Neutrophil (primary cell): ENCODE results near the gene TMEM198.

ENCODE experiments used
- H3K27ac ChIP-seq: fragments of 200-600 bp; sonication (generic); 2 replicates; pipeline ENCODE4 v1.5.1; 2016; ENCODE audit warnings: mild to moderate bottlenecking, moderate library complexity
- H3K27me3 ChIP-seq: fragments of 200-600 bp; sonication (generic); 2 replicates; pipeline ENCODE4 v1.6.0; 2016; ENCODE audit warnings: mild to moderate bottlenecking
- H3K36me3 ChIP-seq: fragments of 200-600 bp; sonication (generic); 2 replicates; pipeline ENCODE4 v1.5.1; 2017
- H3K4me1 ChIP-seq, 2 experiments: fragments of 200-600 bp in 1 of 2; sonication (generic) in 1 of 2; 1 replicate in 1 of 2; 2 replicates in 1 of 2; pipeline versions ENCODE4 v1.5.1 to v1.6.1; 2013 to 2016; ENCODE audit warnings: low read depth in 1 of 2, low read length in 1 of 2, mild to moderate bottlenecking in 1 of 2, moderate library complexity in 1 of 2; ENCODE audit not compliant: control insufficient read depth in 1 of 2, insufficient read depth in 1 of 2
- H3K4me3 ChIP-seq, 2 experiments: fragments of 200-600 bp in 1 of 2; sonication (generic) in 1 of 2; 1 replicate in 1 of 2; 2 replicates in 1 of 2; pipeline ENCODE4 v1.5.1; 2013 to 2016; ENCODE audit warnings: low read depth in 1 of 2, low read length in 1 of 2, mild to moderate bottlenecking in 1 of 2, moderate library complexity in 1 of 2
- H3K9me3 ChIP-seq: fragments of 200-600 bp; sonication (generic); 2 replicates; pipeline ENCODE4 v1.5.1; 2016
- CTCF ChIP-seq: fragments of 200-600 bp; sonication (generic); IDR thresholded peaks from 2 replicates; pipeline ENCODE4 v1.5.1; 2016; ENCODE audit warnings: antibody characterized with exemption

Gene TMEM198

DNA sequence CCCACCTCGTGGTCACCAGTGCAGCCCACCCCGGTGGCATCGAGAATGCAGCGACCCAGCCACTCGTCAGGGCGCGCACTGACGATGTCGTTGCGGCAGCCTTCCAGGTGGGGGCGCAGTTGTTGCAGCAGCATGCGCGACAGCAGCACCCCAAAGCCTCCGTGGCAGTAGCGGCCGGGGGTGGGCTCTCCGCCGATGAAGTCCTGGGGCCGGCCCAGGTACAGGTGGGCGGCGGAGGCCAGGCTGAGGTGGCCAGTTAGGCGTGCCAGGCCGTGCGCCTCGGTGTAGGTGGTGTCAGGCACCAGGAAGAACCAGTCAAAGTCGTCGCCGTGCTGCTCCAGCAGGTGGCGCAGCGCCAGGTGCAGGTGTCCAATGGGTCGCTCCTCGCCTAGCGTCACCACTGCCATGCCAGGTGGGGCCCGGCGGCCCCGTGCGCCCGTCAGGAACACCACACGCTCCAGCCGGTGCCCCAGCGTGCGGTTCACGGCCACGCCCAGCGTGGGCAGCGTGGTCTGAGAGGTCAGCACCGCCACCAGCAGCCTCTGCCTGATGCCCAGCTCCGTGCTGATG is 2.1 kb upstream of the TMEM198 start:
- Histone ChIP-seq H3K9me3 (no peaks in the 10 kb centered on the region), H3K4me1 (peaks cover 15 to 23% of the 10 kb centered on the region in 2 experiments), H3K4me3 (peak overlapping the region; percentile 42 to 51), H3K27me3 (peaks cover 83% of the 10 kb centered on the region), H3K36me3 (no peaks in the 10 kb centered on the region), H3K27ac (no peak overlapping the region)
- peak; percentile 80 for TF ChIP-seq CTCF

DNA sequence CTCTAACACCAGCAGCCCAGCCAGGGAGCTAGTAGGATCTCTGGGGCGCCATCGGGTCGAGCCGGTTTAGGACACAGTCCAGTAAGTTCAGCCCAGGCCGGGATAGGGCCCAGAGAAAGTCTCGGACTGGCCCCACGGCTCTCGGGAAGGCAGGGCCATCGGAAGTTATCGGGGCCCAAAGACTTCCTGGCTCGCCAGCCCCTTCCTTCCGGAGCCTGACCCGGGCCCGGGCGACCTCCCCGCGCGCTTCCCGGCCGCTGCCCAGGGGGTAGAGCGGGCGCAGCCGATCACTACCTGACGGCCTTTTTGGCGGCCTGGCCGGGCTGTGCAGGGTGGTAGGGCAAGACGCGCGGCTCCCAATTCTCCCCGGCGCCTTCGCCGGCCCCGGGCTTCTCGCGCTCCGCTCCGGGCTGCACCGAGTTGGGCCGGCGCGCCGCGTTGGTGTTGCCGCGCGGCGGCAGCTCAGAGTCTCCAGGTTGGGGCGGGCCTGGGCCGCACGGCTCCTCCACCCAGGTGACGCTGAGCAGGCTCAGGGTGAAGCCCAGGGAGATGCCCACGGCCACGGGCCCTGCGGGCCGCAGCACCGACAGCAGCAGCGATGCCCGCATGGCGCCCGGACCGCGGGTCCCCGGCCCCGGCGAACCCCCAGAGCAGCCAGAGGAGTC is 765 bp upstream of the TMEM198 start:
- TF ChIP-seq CTCF: no peak
- Histone ChIP-seq H3K27me3 (peaks cover 86% of the 10 kb centered on the region), H3K27ac (peak overlapping the region; percentile 35), H3K9me3 (no peaks in the 10 kb centered on the region), H3K4me1 (peaks cover 15 to 23% of the 10 kb centered on the region in 2 experiments), H3K36me3 (no peaks in the 10 kb centered on the region), H3K4me3 (peak overlapping the region; percentile 66 to 79)

DNA sequence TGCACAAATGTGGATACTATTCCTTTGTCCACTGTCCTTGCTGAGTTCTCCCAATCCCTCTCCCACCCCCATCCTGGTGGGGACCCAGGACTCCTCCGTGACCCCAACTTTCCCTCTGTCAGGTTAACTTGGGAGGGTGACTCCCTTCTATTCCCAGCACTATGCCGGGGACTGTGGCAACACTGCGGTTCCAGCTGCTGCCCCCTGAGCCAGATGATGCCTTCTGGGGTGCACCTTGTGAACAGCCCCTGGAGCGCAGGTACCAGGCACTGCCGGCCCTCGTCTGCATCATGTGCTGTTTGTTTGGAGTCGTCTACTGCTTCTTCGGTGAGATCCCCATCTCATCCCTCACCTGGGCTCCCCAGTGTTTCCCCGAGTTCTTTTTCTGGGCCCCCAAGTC is 739 bp downstream of the TMEM198 start:
- no peak overlapping the region for H3K4me3 ChIP-seq
- H3K4me1 ChIP-seq: peaks cover 15 to 23% of the 10 kb centered on the region in 2 experiments
- H3K9me3 ChIP-seq: no peaks in the 10 kb centered on the region
- no peak overlapping the region for H3K27ac ChIP-seq
- no peak for TF ChIP-seq CTCF
- H3K36me3 ChIP-seq: no peaks in the 10 kb centered on the region
- peaks cover 98% of the 10 kb centered on the region for H3K27me3 ChIP-seq

DNA sequence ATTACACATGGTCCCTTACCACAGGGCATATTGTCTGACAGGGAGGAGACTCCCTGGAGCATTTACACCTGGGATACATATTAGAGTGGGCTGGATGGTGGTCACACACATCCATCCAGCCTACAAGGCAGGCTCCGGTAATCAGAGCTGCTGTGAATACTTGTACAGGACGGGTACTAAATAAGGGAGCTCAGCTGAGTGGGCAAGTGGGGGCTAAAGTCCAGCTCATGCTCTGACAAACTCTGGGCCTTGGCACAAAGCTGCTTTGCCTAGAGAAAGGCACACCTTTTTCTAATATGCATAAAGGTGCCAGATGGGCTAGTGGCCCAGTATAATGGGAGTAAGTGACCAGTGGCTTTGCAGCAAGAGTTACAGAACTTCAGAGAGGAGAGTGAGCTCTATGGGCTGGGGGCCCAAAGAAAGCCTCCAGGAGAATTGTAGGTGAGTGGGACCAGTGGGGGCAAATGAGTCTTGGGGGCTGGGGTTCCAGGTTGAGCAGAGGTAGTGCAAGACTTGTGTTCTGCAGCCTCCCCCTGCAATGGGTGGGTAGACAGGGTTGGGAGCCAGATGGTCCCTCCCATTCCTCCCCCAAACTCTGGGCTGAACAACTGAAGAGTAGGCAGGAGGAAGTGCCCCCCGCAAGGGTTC is 1.6 kb downstream of the TMEM198 start:
- Histone ChIP-seq H3K27me3 (peaks cover 100% of the 10 kb centered on the region), H3K4me3 (no peak overlapping the region), H3K27ac (no peak overlapping the region), H3K4me1 (peaks cover 15 to 23% of the 10 kb centered on the region in 2 experiments), H3K36me3 (no peaks in the 10 kb centered on the region), H3K9me3 (no peaks in the 10 kb centered on the region)
- TF ChIP-seq CTCF: no peak

GRCh38 chr2:219545943-219546352 is 2.1 kb downstream of the TMEM198 start:
- Histone ChIP-seq H3K4me1 (peaks cover 15 to 23% of the 10 kb centered on the region in 2 experiments), H3K4me3 (no peak overlapping the region), H3K27ac (no peak overlapping the region), H3K36me3 (no peaks in the 10 kb centered on the region), H3K27me3 (peaks cover 100% of the 10 kb centered on the region), H3K9me3 (no peaks in the 10 kb centered on the region)
- TF ChIP-seq CTCF: no peak
